ENCODE measurements around the gene PDHB.

DNA sequence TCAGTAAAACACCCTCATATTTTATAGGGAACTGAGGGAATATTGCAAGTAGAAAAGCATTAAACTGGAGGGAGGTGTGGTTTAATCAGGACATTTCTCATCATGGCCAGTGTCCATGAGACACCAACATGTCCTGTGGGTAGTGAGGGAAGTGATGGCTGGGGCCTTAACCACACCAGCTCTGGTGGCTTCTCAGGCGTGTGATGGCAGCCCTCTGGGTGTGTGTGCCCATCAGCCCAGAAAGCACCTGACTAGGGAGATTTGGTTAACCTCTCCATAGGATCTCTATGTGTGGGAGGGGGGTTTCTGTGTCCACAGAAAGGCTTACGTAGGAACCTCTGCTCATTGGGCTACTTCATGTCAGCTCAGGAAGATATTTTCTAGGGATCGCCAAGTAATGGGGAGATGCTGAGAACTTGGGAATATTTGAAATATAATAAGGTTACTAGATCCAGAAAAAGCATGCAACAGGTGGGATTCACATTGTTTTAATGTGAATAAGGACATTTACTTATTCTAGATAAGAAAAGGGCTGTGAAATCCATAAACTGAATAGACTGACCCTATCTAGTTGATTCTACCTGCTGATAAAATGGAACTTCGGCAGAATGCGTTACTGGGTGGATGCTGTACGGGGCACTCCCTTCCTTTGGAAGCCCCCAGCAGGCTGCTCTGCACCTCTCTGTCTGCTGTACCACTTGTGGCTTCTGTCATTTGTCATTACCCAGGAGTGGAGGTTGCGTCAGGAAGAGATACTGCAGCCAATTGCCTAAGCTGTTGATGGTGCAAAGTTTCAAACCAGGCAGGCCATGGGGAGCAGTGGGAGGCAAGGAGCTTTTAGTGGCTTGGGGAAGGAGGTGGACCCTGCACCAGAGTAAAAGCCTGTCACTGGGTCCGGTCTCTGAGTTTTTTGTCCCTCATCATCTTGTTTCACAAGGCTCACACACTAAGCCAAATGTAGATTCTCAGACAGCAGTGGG lies 21.5 kb downstream of the PDHB start:
- TF ChIP-seq, protein P1, sequence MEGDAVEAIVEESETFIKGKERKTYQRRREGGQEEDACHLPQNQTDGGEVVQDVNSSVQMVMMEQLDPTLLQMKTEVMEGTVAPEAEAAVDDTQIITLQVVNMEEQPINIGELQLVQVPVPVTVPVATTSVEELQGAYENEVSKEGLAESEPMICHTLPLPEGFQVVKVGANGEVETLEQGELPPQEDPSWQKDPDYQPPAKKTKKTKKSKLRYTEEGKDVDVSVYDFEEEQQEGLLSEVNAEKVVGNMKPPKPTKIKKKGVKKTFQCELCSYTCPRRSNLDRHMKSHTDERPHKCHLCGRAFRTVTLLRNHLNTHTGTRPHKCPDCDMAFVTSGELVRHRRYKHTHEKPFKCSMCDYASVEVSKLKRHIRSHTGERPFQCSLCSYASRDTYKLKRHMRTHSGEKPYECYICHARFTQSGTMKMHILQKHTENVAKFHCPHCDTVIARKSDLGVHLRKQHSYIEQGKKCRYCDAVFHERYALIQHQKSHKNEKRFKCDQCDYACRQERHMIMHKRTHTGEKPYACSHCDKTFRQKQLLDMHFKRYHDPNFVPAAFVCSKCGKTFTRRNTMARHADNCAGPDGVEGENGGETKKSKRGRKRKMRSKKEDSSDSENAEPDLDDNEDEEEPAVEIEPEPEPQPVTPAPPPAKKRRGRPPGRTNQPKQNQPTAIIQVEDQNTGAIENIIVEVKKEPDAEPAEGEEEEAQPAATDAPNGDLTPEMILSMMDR (IDR thresholded peaks at IDR 0.05; ENCODE audit: insufficient read depth, low read length): no peak
- no peak; the same call in 1 of the 2 replicates for TF ChIP-seq POLR2AphosphoS5 (IDR thresholded peaks at IDR 0.05; ENCODE audit: low read depth)
- no peak for TF ChIP-seq GABPA (IDR thresholded peaks at IDR 0.05; ENCODE audit: low read depth)
- TF ChIP-seq, protein P2, sequence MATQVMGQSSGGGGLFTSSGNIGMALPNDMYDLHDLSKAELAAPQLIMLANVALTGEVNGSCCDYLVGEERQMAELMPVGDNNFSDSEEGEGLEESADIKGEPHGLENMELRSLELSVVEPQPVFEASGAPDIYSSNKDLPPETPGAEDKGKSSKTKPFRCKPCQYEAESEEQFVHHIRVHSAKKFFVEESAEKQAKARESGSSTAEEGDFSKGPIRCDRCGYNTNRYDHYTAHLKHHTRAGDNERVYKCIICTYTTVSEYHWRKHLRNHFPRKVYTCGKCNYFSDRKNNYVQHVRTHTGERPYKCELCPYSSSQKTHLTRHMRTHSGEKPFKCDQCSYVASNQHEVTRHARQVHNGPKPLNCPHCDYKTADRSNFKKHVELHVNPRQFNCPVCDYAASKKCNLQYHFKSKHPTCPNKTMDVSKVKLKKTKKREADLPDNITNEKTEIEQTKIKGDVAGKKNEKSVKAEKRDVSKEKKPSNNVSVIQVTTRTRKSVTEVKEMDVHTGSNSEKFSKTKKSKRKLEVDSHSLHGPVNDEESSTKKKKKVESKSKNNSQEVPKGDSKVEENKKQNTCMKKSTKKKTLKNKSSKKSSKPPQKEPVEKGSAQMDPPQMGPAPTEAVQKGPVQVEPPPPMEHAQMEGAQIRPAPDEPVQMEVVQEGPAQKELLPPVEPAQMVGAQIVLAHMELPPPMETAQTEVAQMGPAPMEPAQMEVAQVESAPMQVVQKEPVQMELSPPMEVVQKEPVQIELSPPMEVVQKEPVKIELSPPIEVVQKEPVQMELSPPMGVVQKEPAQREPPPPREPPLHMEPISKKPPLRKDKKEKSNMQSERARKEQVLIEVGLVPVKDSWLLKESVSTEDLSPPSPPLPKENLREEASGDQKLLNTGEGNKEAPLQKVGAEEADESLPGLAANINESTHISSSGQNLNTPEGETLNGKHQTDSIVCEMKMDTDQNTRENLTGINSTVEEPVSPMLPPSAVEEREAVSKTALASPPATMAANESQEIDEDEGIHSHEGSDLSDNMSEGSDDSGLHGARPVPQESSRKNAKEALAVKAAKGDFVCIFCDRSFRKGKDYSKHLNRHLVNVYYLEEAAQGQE (IDR thresholded peaks at IDR 0.05; ENCODE audit: insufficient replicate concordance, low read depth): no peak
- TF ChIP-seq SPI1 (IDR thresholded peaks at IDR 0.05; ENCODE audit: borderline replicate concordance, low read depth): no peak
